Activated effector memory CD4-positive, alpha-beta T cell treated with anti-CD3 and anti-CD28 coated beads, Interleukin-2, amount 50 U/mL, for 16 hours (primary cell): ENCODE results near the gene MAT2A.
"Not testable (repeated sequence)": the region's sequence is repeated elsewhere in the genome, so short reads cannot be mapped to it uniquely, and the experiment has no call there.

Source experiments
- DNase-seq: peaks from one replicate; pipeline ENCODE4 v3.0.0-alpha.2; 2020

Gene MAT2A

DNA sequence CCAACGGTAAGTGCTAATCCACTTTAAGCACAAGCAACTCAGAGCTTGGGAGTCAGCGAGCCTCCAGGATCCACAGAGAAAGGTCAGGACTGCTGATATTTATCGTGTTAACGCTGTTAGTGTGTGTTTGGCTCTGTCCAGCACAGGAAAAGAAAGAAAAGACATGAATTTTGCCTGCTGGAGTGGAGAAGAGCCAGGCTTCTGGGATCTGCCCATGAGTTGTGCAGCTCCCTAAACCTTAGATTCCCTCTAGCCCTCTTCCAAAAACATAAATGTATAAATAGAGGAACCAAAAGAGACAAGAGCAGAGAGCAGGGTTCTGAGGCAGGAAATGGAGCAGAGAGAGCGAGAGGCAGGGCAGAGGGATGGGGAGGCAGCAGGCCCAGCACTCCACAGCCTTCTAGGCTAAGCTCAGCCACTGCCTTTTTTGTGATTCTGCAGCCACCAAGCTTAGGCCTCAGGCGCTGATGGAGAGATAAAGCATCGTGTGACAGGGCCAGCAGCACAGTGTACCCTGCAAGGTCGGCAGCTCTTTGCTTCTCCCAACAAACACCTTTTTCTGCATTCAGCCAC, 14.5 kb upstream of the MAT2A start:
- DNase-seq, result no peak

DNA sequence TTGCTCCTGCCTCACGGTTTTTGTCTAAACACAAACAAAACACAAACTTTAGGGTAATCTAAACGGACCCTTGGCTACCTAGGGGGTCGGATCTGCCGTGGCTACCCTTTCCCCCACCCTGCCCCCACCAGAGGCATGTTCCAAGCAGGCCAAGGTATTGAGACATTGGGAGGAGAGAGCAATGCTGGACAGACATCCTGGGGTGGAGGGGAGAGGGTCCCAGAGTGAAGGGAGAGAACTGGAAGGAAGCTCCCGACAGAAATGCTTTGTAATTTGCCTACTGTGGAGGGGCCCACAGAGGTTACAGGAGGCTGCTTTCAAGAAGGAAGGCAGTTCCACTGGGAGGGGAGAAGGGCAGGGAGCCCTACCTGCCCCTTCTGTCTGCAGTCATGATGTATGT, 13.9 kb upstream of the MAT2A start:
- no peak for DNase-seq

DNA sequence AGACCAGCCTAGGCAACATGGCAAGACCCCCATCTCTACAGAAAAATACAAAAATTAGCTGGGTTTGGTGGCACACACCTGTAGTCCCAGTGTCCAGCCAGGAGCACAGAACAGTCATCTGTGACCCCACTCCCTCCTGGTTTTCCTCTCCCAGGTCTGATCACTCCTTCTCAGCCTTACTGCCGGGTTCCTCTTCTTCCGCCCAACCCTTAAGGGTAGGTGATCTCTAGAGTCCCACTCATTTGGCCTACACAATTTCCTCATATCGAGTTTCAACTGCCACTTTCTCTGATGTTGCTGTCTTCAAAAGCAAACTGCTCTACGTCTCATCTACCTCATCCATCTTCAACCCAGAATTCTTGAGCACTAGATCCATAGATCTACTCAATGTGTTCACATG, 13.4 kb upstream of the MAT2A start:
- no peak for DNase-seq

GRCh38 chr2:85527787-85528186, 11.2 kb upstream of the MAT2A start:
- no peak for DNase-seq

- no peak for DNase-seq
Measured at GRCh38 chr2:85528355-85528754, 10.6 kb upstream of the MAT2A start.

- no peak for DNase-seq
Measured at GRCh38 chr2:85529809-85530208, 9.2 kb upstream of the MAT2A start.

- DNase-seq, result no peak
Measured at GRCh38 chr2:85531589-85531988, 7.4 kb upstream of the MAT2A start.

GRCh38 chr2:85534099-85534498, 4.9 kb upstream of the MAT2A start:
- no peak for DNase-seq

- no peak for DNase-seq
Measured at GRCh38 chr2:85534881-85535280, 4.1 kb upstream of the MAT2A start.

- DNase-seq, result no peak
Measured at GRCh38 chr2:85536479-85536878, 2.5 kb upstream of the MAT2A start.

GRCh38 chr2:85537600-85538506, 1.1 kb upstream of the MAT2A start:
- DNase-seq, result peak; percentile 77

DNA sequence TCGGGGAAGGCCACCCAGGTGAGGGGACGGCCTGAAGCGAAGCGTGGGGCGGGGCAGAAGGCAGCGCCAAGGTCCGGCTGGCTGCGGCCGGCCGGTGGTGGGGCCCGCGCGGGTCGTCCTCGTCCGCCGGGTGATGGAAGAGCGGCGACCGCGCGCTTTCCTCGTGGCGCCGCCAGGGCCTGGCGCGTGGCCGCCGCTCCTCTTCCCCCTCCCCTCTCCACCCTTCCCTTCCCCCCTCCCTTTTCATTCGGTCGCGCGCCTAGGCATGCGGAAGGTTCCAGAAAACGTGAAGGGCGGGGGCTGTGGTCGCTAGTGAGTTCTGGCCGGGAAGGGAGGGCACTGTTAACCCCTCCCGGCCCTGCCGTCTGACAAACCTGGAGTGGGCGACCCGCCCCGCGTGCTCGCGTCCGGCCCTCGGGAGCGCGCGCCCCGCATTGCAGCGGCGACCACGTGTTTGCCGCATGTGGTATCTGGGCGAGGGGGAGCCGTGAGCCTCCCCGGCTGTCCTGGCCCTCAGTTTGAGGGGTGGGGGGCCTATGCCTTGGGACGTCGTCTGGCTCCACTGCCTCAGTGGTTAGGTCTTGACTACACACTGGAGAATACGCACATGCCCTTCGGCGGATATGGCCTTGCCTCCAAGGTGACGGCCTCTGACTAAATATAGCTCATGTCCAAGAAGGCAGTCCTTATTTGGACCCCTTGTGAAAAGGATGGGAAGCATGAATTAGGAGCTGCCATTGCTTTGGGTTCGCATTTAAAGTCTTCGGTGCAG, 579 bp downstream of the MAT2A start:
- DNase-seq, result peak; percentile 92

- no peak for DNase-seq
Measured at GRCh38 chr2:85540133-85540648, 1.2 kb downstream of the MAT2A start.

DNA sequence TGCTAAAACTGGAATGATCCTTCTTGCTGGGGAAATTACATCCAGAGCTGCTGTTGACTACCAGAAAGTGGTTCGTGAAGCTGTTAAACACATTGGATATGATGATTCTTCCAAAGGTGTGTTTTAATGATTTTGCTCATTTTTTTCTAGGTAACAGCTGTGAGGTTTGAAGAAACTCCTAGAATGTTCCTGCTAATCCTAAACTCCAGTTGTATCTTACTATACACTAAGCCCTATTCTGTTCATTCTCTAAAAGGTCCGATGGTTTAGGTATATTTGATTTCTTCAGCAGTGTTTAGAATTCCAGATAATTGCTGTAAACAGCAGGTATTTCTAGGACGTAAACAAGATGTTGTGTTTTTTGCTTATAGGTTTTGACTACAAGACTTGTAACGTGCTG, 2.3 kb downstream of the MAT2A start:
- DNase-seq, result no peak

GRCh38 chr2:85541753-85542457, 2.9 kb downstream of the MAT2A start:
- no peak for DNase-seq

DNA sequence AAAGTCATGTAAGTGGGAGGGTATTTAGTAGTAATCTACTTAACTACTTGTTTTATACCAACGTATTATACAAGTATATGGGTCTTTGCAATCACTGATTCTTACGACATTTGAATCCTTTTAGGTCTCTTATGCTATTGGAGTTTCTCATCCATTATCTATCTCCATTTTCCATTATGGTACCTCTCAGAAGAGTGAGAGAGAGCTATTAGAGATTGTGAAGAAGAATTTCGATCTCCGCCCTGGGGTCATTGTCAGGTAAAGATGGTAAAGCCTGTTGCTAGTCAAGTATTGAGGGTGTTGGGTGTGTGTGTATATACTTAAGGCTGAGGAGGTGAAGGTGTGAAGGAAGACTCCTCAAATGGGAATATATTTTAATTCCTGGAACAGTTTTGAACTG, 3.8 kb downstream of the MAT2A start:
- no peak for DNase-seq

DNA sequence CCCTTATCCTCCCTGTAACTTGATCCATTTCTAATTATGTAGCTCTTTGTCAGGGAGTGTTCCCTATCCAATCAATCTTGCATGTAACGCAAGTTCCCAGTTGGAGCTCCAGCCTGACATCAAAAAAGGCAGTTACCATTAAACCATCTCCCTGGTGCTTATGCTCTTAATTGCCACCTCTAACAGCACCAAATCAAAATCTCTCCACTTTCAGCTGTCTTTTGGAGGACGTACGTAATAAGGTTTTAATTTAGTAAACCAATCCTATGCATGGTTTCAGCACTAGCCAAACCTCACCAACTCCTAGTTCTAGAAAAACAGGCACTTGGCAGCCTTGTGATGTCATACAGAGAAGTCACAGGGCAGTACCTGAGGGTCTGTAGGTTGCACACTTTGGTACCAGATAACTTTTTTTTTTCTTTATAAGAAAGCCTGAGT, 5.3 kb downstream of the MAT2A start:
- not testable (repeated sequence) for DNase-seq

DNA sequence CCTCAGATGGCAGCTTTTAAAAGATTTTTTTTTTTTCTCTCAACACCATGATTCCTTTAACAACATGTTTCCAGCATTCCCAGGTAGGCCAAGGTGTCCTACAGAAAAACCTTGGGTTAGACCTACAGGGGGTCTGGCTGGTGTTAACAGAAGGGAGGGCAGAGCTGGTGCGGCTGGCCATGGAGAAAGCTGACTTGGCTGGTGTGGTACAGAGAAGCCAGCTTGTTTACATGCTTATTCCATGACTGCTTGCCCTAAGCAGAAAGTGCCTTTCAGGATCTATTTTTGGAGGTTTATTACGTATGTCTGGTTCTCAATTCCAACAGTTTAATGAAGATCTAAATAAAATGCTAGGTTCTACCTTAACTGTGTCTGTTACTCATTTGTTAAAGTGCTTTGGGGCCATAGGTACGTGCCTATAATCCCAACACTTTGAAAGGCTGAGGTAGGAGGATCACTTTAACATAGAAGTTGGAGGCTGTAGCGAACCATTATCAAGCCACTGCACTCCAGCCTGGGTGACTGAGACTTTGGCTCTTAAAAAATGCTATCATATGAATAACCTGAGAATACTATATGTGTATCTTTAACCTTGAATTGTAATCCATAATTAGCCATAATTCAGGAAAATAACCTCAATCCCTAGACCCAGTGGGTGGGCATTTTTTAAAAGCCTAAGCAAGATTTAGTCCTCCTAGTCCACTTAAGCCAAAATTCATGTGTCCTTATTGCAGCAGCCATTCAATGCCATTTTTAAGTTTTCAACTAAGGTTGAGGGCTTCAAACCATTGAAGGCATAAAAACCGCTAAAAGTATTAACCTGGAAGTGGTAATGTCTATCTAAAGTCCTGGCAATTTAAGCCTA, 6.2 kb downstream of the MAT2A start:
- DNase-seq, result not testable (repeated sequence)

DNA sequence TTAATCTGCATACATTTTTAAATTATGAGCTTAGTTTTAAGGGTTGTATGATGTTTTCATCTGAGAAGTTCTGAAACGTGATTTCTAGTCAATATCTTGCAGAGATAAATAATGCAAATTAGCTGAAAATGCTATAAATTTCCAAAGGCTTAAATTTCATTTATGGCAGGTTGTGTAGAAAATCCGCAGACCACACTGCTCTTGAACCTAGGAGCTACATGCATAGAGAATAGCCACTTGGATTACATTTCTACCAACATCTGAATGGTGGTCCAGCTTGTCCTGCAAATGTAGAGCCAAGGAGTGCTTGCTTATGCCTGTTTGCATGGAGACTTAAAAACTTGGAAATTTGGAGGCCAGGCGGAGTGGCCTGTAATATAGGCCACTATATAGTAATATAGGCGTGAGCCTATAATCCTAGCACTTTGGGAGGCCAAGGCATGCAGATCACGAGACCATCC, 6.8 kb downstream of the MAT2A start:
- DNase-seq, result no peak

- DNase-seq, result peak; percentile 51
Measured at GRCh38 chr2:85547089-85547858, 8.3 kb downstream of the MAT2A start.
